ENCODE measurements around the gene ADAMTS14. TPM values are rescaled to one million over a fixed set of nuclear protein-coding genes. Genes with fewer than 3 reads are reported as not detected.

Gene ADAMTS14
- polyA plus RNA-seq, 1 donor (not counting 4 experiments of a cell fraction or from before 2014, with no cell fraction given), result 0.09 TPM

DNA sequence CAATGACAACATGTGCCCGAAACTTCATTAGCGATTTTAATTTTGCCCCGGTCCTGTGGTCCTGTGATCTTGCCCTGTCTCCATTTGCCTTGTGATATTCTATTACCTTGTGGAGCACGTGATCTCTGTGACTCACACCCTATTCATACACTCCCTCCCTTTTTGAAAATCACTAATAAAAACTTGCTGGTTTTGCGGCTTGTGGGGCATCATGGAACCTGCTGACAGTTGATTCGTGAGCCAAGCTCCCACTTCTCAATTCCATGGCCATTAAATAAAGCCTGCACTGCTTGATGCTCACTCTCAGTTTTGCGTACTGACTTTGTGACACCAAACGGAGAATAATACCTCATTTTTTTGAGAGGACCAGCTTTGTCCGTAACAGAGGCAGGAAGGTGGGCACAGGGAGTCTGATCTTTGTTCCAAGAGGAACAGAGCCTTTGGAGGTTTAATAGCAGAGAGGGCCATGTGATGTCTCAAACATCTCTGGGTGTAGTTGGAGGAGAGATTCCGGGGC lies 3.8 kb upstream of the ADAMTS14 start:
- H3K27me3 ChIP-seq (ENCODE audit: control insufficient read depth, extremely low read depth, insufficient read depth, low read length), result peaks cover 54% of the 10 kb centered on the region
- no peaks in the 10 kb centered on the region for H4K20me1 ChIP-seq (ENCODE audit: control insufficient read depth, extremely low read depth, insufficient read depth, low read length)
- H3K79me2 ChIP-seq (ENCODE audit: control insufficient read depth, insufficient read depth, low read length), result no peaks in the 10 kb centered on the region
- TF ChIP-seq CTCF (optimal IDR thresholded peaks at IDR 0.05 in 1 of 3, IDR thresholded peaks at IDR 0.05 in 1 of 3, conservative IDR thresholded peaks at IDR 0.05 in 1 of 3; ENCODE audit: extremely low read depth in 1 of 3, insufficient read depth in 2 of 3, low read length in 3 of 3) (no peak), EZH2 (IDR thresholded peaks at IDR 0.05; ENCODE audit: low read length) (no peak)
- FAIRE-seq, result peak; percentile 17
- dilution Hi-C loops (cut with MboI; ENCODE audit: extremely low pct_ligation_motif_present, low sequenced_read_pairs), result no loop called here
- H3K4me3 ChIP-seq (ENCODE audit: control insufficient read depth in 2 of 3, extremely low read depth in 1 of 3, insufficient read depth in 2 of 3, low read depth in 1 of 3, low read length in 3 of 3), result no peak overlapping the region
- H3K9me1 ChIP-seq (ENCODE audit: control insufficient read depth, extremely low read depth, insufficient read depth, low read length), result no peaks in the 10 kb centered on the region
- no peak overlapping the region for H3K27ac ChIP-seq (ENCODE audit: control insufficient read depth, insufficient read depth, low read length)
- no peak overlapping the region for H3K9ac ChIP-seq (ENCODE audit: control insufficient read depth, extremely low read depth, insufficient read depth, low read length)
- H3K4me2 ChIP-seq (ENCODE audit: control insufficient read depth, extremely low read depth, insufficient read depth, low read depth, low read length), result no peak overlapping the region
- no peaks in the 10 kb centered on the region for H3K36me3 ChIP-seq (ENCODE audit: control insufficient read depth in 2 of 2, extremely low read depth in 1 of 2, insufficient read depth in 2 of 2, low read length in 2 of 2)
- H3K9me3 ChIP-seq (ENCODE audit: control insufficient read depth, low read depth, low read length), result no peaks in the 10 kb centered on the region
- no peak overlapping the region for H2AFZ ChIP-seq (ENCODE audit: control insufficient read depth, low read length)
- H3K4me1 ChIP-seq (ENCODE audit: control insufficient read depth, extremely low read depth, insufficient read depth, low read length), result peaks cover 29% of the 10 kb centered on the region
- DNase-seq (ENCODE audit: low read depth, low spot score), result no peak

DNA sequence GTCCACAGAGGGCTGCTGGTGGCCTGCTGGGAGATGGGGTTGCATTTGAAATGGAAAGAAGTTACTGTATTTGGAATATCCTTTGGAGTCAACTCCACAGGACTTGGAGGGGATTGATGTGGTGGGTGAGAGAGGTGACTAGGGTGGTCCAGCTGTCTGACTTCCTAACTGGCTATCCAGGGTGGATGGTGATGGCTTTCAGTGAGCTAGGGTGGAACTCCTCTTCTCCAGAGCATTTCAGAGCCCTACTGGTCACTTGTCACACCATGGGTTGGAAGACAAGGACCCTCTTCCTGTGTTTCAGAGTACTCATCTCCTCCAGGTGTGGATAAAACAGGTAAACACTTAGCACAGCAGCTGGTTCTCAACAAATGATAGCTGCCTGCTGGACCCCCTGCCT lies 3.3 kb upstream of the ADAMTS14 start:
- Histone ChIP-seq H3K4me3 (ENCODE audit: control insufficient read depth in 2 of 3, extremely low read depth in 1 of 3, insufficient read depth in 2 of 3, low read depth in 1 of 3, low read length in 3 of 3) (no peak overlapping the region), H3K27ac (ENCODE audit: control insufficient read depth, insufficient read depth, low read length) (no peak overlapping the region), H3K9me1 (ENCODE audit: control insufficient read depth, extremely low read depth, insufficient read depth, low read length) (no peaks in the 10 kb centered on the region), H3K4me2 (ENCODE audit: control insufficient read depth, extremely low read depth, insufficient read depth, low read depth, low read length) (no peak overlapping the region), H3K9ac (ENCODE audit: control insufficient read depth, extremely low read depth, insufficient read depth, low read length) (no peak overlapping the region), H3K27me3 (ENCODE audit: control insufficient read depth, extremely low read depth, insufficient read depth, low read length) (peaks cover 59% of the 10 kb centered on the region), H4K20me1 (ENCODE audit: control insufficient read depth, extremely low read depth, insufficient read depth, low read length) (no peaks in the 10 kb centered on the region), H3K4me1 (ENCODE audit: control insufficient read depth, extremely low read depth, insufficient read depth, low read length) (peaks cover 30% of the 10 kb centered on the region), H3K36me3 (ENCODE audit: control insufficient read depth in 2 of 2, extremely low read depth in 1 of 2, insufficient read depth in 2 of 2, low read length in 2 of 2) (no peaks in the 10 kb centered on the region), H3K9me3 (ENCODE audit: control insufficient read depth, low read depth, low read length) (no peaks in the 10 kb centered on the region), H2AFZ (ENCODE audit: control insufficient read depth, low read length) (no peak overlapping the region), H3K79me2 (ENCODE audit: control insufficient read depth, insufficient read depth, low read length) (no peaks in the 10 kb centered on the region)
- FAIRE-seq (no peak), DNase-seq (ENCODE audit: low read depth, low spot score) (no peak)
- TF ChIP-seq EZH2 (IDR thresholded peaks at IDR 0.05; ENCODE audit: low read length) (no peak), CTCF (optimal IDR thresholded peaks at IDR 0.05 in 1 of 3, IDR thresholded peaks at IDR 0.05 in 1 of 3, conservative IDR thresholded peaks at IDR 0.05 in 1 of 3; ENCODE audit: extremely low read depth in 1 of 3, insufficient read depth in 2 of 3, low read length in 3 of 3) (no peak)
- dilution Hi-C loops (cut with MboI; ENCODE audit: extremely low pct_ligation_motif_present, low sequenced_read_pairs), result no loop called here
